GM19043 (cell line): ENCODE results near the gene RAPH1.

Source experiments
- ATAC-seq: cut with Tn5 transposase; IDR thresholded peaks from one replicate; pipeline ENCODE4 v1.9.1; 2021; ENCODE audit warnings: low read depth; ENCODE audit not compliant: unreplicated experiment

The RAPH1 gene

GRCh38 chr2:203366639-203367466 is 168.2 kb downstream of the RAPH1 start:
- ATAC-seq: no peak

DNA sequence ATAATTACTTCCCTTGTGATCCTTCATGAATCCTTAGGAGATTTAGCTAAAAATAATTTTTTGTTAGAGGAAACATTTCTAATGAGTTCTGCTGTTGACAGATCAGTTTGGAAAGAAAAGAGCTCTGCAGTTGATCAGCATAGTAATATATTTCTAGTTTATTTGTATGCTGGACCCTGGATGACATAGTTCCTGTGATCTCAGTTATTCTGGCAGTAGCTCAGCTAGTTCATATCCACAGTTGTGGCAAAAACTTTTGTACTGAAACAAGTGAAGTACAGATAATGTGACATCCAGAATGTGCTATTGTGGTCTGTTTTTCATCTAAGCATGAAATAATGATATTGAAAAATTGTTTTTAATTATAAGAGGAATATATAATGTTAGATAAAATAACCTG is 173.2 kb downstream of the RAPH1 start:
- no peak for ATAC-seq

- ATAC-seq: no peak
Observed at GRCh38 chr2:203361495-203361894, 173.6 kb downstream of the RAPH1 start.

DNA sequence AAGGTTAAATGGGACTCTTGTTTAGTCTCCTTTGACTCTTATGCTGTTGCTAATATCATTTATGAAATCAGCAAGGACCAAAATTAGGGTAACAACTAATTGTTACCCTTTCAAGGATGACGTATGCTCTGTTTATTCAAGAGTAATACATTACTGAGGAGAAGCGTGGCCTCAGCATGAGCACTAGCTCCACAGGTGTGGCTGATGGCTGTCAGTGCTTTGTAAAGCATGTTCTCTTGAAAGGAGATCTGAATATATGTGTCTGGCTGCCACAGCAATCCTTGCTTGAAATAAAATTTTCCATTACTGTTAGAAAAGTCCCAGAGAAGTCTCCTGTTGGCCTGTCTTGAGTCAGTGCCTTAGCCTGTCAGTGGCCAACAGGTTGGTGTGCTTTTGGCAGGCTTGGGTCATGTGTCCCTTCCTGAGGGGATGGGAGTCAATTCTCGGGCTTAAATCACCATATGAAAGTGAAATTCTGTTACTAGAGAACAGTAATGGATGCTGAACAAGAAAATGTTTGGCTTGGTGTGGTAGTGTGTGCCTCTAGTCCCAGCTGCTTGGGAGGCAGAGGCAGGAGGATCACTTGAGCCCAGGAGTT is 174.2 kb downstream of the RAPH1 start:
- ATAC-seq: no peak

DNA sequence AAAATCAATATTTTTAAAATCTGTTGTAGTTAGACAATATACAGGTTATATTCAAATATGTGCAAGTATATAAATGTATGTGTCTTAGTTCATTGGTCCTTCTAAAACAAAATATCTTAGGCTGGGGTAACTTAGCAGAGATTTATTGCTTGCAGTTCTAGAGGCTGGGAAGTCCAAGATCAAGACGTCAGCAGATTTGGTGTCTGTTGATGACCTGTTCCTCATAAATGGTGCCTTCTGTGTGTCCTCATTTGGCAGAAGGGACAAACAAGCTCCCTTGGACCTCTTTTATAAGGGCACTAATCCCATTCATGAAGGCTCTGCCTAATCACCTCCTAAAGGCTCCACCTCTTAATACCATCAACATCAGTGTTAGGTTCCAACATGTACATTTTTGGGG is 175.7 kb downstream of the RAPH1 start:
- no peak for ATAC-seq

- no peak for ATAC-seq
Observed at GRCh38 chr2:203354966-203355365, 180.1 kb downstream of the RAPH1 start.

DNA sequence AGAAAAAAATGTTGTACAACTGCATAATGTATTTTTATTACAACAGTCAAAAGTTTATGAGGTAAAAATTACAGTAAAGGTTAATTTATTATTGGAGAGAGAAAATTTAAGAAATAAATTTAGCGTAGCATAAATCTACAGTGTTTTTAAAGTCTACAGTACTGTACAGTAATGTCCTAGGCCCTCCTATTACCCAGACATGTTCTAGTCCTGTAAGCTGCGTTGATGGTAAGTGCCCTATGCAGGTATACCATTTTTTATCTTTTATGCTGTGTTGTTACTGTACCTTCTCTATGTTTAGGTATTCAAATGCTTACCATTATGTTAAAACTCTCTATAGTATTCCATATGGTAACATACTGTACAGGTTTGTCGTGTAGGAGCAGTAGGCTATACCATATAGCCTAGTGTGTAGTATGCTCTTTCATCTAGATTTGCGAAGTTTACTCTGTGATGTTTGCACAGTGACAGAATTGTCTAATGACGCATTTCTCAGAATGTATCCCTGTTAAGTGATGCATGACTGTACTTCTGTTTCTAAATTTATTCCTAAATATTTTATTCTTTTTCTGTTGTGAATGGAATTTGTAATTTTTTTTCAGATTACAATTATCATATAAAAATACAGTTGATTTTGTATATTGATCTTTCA is 182.4 kb downstream of the RAPH1 start:
- ATAC-seq: no peak

- ATAC-seq: no peak
Observed at GRCh38 chr2:203347375-203347774, 187.7 kb downstream of the RAPH1 start.

GRCh38 chr2:203346612-203347011 is 188.5 kb downstream of the RAPH1 start:
- no peak for ATAC-seq

GRCh38 chr2:203344667-203345066 is 190.4 kb downstream of the RAPH1 start:
- no peak for ATAC-seq
